ENCODE data around the gene GLI3. TPM values are rescaled to one million over a fixed set of nuclear protein-coding genes. Genes with fewer than 3 reads are reported as not detected.

GLI3 gene
- total RNA-seq, 1 experiment from 2014 or later: 45.0 TPM

GRCh38 chr7:42207420-42207819 is 29.6 kb downstream of the GLI3 start:
- WGBS (ENCODE audit: extremely low coverage, insufficient read length, low lambda C conversion rate): no CpG with 5 or more reads among the region's 2 CpGs
- Histone ChIP-seq H2BK120ac (ENCODE audit: low read depth, low read length, poor library complexity, severe bottlenecking) (no peak overlapping the region), H3K27ac (ENCODE audit: insufficient read length, low read depth, low read length) (no peak overlapping the region), H3K79me1 (ENCODE audit: insufficient read depth, low read depth, low read length, poor library complexity, severe bottlenecking) (no peaks in the 10 kb centered on the region), H3T11ph (ENCODE audit: low read length) (no peak overlapping the region), H3K23me2 (ENCODE audit: insufficient read length, low read depth, low read length, poor library complexity, severe bottlenecking) (no peaks in the 10 kb centered on the region), H2BK5ac (ENCODE audit: insufficient read length, low read length) (no peak overlapping the region), H3K79me2 (ENCODE audit: insufficient read depth, low read length) (no peaks in the 10 kb centered on the region; the same call in 1 of the 2 replicates), H4K8ac (replicated peaks; ENCODE audit: insufficient read length, low read depth, low read length) (no peak overlapping the region), H2BK20ac (ENCODE audit: low read depth, low read length, poor library complexity, severe bottlenecking) (no peak overlapping the region), H4K5ac (ENCODE audit: insufficient read length, low read depth, low read length) (no peak overlapping the region), H3K9me3 (ENCODE audit: control insufficient read depth, low read depth, low read length) (no peaks in the 10 kb centered on the region), H3K18ac (ENCODE audit: insufficient read length, low read depth, low read length) (no peak overlapping the region), H2AFZ (ENCODE audit: low read length) (no peak overlapping the region), H3K27me3 (ENCODE audit: insufficient read depth, low read length) (no peaks in the 10 kb centered on the region), H4K91ac (ENCODE audit: insufficient read length, low read depth, low read length) (no peak overlapping the region), H2BK12ac (ENCODE audit: insufficient read length, low read depth, low read length) (no peak overlapping the region), H3K4ac (ENCODE audit: low read depth, low read length) (no peak overlapping the region), H2BK15ac (ENCODE audit: low read depth, low read length) (no peak overlapping the region), H2AK5ac (ENCODE audit: insufficient read length, low read length) (no peak overlapping the region), H3K23ac (ENCODE audit: insufficient read length, low read depth, low read length) (no peak overlapping the region), H3K4me2 (ENCODE audit: insufficient read depth, insufficient read length, low read length) (no peak overlapping the region), H3K14ac (ENCODE audit: insufficient read depth, low read length) (no peak overlapping the region), H3K9ac (ENCODE audit: extremely low read depth, insufficient read length, low read length) (no peak overlapping the region), H4K20me1 (ENCODE audit: control insufficient read depth, insufficient read depth, insufficient read length) (no peaks in the 10 kb centered on the region), H3K56ac (ENCODE audit: insufficient read length, low read depth, low read length) (no peak overlapping the region), H3K4me1 (ENCODE audit: insufficient read depth, low read length) (peaks cover 5% of the 10 kb centered on the region; the same call in 1 of the 2 replicates)
- H3K36me3 Mint-ChIP-seq (ENCODE audit: insufficient read depth in 1 of 3, low read depth in 3 of 3): peaks cover 4 to 8% (median 5%) of the 10 kb centered on the region in 3 experiments; a peak in 5 of 7 replicates
- no peak for DNase-seq
- peaks cover 24 to 27% of the 10 kb centered on the region in 2 experiments for H3K4me1 Mint-ChIP-seq
- H3K27ac Mint-ChIP-seq: no peak overlapping the region; a peak in 1 of 7 replicates
- no peak overlapping the region for H3K4me3 Mint-ChIP-seq
- no peak for TF ChIP-seq CTCF (conservative IDR thresholded peaks at IDR 0.05)
- no peaks in the 10 kb centered on the region for H3K9me3 Mint-ChIP-seq
- H3K27me3 Mint-ChIP-seq (ENCODE audit: low read depth): no peaks in the 10 kb centered on the region
